NCI-H146 (cell line): ENCODE data around the gene SMCP.

Experiments used
- DNase-seq: peaks from one replicate; lab custom pipeline; 2025; lab: John Stamatoyannopoulos, UW

SMCP gene

GRCh38 chr1:152878042-152878441 is at the start of gene SMCP:
TSS of gene SMCP (plus strand) at chr1:152878322. CDS start at chr1:152884423, 6,101 bp downstream.
- DNase-seq: no peak

DNA sequence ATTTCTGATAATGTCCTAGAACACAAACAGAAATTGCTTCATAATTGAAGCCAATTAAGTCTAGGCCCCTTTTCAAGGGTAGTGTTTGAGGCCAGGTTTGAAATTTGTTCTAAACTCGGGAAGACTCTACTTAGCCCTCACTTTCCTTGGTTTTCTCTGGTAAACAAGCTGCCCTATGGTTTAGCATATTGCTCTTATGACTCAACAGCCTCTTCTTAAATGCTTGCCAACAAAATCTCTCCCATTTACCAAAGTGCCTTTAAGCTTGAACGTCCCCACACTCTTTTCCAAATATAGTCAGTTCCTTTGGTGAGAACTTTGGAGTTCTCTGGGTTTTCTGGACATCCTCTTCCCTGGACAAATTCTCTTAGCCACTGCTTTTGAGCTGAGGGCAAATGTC is 41.3 kb upstream of the SMCP start:
- no peak for DNase-seq

DNA sequence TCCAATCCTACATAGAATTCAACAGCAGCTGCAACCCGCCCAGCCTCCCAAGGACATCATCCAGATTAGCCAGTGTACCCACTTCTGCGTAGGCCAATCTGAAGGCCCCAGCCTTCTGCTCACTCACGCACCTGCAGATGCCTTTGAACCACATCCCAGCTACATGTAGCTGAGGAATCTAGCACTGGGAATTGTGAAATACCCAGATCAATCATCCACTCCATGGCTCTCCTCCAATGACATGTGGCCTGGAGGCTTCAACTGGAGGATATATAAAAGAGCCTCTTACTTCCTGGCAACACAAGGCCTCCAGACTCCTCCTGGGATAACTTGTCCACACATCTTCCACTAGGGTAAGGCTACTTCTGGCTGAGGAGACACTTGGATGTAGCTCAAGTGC is 35.6 kb upstream of the SMCP start, which contains the start of gene LCE6A:
LCE6A (plus strand) TSS at position 301 of the 400 bp plus-strand sequence. CDS start 665 bp downstream, outside the sequence.
- no peak for DNase-seq

GRCh38 chr1:152855661-152856060 is 22.5 kb upstream of the SMCP start:
- no peak for DNase-seq

DNA sequence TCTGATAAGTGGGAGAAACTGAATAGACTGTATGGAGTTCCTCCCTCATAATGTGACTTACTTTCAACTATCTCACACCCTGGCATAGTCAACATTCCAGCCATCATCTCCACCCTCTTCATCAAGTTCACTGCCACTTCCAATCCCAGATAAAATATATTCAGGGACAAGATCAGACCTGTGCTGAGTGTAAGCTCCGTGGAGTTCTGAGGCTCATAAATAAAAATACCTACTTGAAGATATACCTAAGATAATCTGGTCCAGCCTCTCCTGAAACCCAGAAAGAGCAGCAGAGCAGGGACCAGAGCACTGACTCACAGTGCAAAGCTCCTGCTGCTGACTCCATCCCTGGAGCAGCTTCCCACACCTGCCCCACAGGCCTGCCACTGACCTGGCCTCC is 20.1 kb upstream of the SMCP start:
- DNase-seq: no peak

GRCh38 chr1:152859696-152860095 is 18.4 kb upstream of the SMCP start, which contains the start of gene LCE7A:
TSS of gene LCE7A (plus strand) at chr1:152859996. CDS start at chr1:152860698, 702 bp downstream.
- DNase-seq: no peak

DNA sequence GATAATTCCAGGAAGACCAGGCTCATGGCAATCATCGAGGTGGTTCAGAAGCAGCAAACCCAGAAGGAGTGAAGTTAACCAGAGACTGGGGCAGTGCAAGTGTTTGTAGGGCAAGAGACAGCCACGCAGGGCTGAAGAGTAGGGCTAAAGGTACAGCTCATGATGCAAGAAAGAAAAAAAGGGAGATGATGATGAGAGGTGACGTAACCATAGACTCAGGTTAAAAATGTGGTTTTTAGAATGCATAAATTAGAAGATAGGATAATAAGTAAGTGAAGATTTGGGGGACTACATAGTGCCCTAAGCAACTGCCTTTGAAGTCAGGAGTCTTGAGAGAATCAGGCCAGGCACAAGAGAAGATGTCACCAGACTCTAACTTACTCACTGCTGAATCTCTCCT is 18.0 kb upstream of the SMCP start:
- no peak for DNase-seq

DNA sequence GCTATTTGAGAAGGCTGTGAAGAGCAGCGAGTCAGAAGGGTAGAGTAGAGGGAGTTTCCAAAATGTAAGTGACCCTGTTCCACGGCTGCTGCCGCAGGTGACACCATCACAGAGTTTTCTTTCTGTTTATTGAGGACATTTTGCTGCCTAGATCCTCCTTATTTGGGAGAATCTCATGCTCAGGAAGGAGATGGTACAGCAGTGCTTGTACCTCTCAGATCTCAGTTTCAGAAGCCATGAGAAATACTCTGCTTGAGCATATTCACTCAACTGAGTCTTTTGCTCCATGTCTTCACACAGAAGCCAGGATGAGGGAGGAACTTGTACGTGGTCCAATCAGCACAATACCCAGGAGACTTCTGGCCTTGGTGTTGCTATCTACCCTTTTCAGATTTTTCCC is 16.7 kb upstream of the SMCP start:
- DNase-seq: no peak

DNA sequence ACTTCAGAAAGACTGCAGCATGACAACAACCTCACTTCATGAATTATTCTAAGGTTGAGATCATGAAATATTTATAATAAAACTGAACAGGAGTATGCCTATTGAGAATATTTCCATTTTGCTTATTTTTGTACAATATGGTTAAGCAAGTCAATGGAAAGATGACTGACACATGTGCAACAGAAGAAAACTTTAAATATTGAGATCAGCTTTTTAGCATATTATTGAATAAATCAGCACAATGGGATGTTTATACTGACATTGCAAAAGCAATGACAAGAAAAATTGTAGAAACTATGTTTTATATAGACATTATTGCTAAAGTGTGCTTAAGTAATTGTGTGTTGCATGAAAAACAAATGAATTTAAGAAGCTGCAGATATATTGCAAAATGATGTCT is 13.7 kb upstream of the SMCP start:
- no peak for DNase-seq

DNA sequence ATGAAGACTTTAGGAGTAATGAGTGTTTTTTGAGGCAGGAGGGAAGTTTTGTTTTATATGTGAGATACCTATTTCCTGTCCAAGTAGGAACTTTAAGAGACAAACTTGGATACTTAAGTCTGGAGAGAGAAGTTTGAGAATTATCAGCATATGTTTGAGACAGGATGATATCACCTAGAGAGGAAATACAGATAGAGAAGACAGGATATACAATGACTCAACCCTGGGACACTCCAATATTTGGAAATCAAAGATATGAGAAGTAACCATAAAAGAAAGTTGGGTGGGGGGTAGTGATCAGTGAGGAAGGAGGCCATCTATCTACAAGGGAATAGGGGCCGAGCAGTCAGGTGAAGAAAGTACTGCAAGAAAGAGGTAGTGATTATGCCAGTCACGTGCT is 11.8 kb upstream of the SMCP start:
- DNase-seq: no peak

DNA sequence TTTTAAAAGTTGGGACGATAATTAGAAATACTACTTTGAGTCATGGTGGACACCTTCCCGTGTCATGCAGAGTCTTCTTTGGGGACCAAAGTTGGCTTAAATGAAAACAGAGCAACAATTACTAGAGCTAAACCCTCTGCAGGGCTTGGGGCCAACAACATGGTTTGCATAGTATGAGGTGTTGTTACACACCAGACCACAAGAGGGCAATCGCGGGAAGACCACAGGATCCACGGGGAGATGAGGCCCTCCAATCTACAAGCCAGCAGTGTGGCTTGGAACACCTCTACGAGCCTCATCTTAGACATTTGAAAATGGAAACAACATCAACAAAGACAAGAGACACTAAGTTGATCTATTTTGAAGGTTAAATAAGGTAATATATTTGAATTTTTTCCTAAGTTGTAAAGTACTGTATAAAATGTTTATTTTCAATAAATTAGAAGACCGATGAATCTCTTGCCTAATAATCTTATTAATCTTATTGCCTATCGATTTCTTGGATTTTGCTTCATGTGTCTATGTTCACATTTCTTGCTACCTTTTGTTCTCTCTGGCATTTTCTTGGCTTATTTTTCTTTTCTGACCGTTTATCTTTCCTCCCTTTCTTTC is 8.2 kb upstream of the SMCP start:
- DNase-seq: peak; percentile 54

DNA sequence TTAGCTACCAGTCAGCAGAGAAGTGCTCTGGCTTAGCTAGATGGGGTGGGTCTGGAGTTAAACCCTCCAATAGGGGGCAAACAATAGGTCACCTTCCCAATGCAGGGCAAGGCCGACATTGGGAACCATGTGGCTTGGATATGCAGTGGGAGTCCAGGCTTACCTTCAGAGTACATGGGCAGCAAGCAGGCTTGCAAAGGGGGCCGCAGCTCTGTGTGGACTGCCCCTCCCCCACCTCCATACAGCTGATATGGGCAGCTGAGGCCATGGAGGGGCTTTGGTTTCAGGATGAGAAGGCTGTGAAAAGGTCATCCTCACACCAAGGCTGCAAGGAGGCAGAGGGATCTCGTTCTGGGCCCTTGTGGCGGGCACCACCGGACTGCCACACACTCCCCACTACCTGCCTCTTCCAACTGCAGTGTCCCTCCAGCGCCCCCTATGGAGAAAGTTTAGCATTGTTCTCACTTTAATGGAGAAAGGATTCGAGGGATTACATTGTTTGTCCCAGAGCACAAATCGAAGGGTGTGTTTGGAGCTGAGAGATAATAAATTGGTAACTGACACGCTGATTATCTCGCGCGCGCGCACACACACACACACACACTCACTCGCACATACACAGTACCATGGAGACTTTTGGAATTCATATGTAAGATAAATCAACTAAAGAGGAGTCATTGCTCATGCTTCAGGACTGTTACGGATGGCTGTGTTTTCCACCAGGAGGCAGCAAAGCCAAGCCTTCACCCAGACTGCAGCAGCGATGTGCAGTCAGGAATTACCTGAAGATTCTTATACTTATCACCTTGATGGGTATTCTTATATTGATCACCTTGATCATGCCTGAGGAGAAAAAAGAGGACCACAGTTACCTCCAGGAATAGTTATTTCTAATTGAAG is 7.0 kb upstream of the SMCP start:
- DNase-seq: no peak

GRCh38 chr1:152871731-152872126 is 6.4 kb upstream of the SMCP start:
- no peak for DNase-seq

GRCh38 chr1:152873495-152873894 is 4.6 kb upstream of the SMCP start:
- no peak for DNase-seq

DNA sequence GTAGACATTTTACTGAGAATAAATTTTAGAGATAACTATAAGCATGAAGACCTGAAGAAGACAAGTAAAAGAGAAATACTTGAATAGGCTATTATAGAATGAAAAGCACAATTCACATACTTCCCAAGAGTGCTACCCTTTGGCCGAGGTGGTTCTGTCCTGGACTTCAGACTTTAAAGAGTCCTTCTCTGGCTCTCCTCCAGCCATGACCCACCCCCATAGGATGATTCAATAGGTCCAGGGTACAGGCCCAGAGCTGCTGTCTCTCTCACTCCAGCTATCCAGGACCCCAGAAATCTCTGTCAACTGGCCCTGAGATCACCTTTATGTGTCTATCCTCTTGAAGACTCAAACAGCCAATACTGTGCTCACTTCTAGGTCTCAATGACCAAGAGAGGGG is 1.3 kb upstream of the SMCP start:
- no peak for DNase-seq

- DNase-seq: no peak
Measured at GRCh38 chr1:152879559-152880198, 1.6 kb downstream of the SMCP start.

DNA sequence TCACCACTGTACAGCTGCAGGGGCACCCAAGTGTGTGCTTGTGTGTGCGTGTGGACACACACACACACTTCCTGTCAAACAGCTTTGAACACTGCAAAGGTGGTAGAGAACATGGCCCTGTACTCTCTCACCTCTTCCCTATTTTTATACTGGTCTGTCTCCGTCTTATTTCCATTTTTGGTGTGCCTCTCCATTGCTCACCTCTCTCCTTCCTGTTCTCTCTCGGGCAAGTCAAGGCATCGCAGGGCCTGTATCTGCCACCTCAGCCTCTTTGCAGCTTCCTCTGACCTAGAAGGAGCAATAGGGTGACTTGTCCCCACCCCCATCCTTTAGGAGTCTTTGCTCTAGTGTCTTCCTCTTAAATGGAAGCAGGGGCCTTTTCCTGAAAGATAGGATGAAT is 2.2 kb downstream of the SMCP start:
- DNase-seq: no peak

GRCh38 chr1:152880907-152881306 is 2.8 kb downstream of the SMCP start:
- DNase-seq: no peak

DNA sequence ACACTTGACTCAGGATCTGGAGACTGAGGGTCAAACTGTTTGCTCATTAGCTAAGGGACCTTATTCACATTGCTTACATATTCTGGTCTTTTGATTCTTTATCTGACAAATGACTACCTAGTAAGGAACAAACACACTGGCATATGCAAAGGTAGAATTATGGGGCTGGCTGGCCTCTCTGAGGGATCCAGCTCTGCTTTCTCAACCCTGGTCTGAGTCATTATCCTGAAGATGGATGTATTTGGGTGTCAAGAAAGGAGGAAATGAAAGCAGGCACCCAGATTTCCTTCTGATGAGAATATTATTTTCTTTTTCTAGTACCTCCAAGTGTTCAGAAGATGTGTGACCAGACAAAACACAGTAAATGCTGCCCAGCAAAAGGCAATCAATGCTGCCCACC is 6.0 kb downstream of the SMCP start:
- no peak for DNase-seq

DNA sequence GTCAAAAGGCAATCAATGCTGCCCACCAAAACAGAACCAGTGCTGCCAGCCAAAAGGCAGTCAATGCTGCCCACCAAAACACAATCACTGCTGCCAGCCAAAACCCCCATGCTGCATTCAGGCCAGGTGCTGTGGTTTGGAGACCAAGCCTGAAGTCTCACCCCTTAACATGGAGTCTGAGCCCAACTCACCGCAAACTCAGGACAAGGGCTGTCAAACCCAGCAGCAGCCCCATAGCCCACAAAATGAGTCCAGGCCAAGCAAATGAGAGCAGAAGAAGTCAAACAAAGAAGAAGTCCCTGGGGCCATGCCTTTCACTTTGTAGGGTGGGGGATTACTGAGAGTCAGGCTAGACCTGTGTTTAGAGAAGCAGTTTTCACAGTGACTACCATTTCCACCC is 6.4 kb downstream of the SMCP start:
- no peak for DNase-seq

DNA sequence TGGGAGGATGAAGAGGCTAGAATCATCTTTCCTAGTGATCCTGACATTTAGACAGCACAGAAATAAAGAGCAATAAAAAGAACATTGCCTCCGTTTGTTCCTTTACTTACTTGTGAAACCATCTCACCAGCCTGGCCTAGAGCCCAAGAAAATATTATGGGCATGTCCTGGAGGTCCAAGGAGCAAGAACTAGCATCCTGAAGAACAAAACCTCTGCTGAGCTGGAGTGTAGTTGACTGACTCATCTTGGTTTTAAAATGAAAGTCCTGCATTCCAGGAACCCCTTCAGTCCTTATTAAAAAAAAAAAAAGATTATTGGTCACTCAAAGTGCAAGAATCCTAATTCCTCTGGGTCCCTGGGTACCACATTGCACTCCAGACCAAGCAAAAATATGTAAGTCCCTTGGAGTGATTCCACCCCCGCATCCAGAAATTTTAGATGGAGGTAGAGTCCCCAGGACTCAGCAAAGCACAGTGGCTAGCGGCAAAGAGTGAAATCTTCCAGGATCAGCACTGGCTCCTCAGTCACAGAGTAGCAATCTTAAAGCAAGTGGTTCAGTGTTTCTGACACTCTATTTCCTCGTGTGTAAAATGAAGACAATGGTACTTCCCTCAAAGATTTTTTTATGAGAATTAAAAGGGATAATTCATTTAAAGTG is 7.0 kb downstream of the SMCP start:
- no peak for DNase-seq

DNA sequence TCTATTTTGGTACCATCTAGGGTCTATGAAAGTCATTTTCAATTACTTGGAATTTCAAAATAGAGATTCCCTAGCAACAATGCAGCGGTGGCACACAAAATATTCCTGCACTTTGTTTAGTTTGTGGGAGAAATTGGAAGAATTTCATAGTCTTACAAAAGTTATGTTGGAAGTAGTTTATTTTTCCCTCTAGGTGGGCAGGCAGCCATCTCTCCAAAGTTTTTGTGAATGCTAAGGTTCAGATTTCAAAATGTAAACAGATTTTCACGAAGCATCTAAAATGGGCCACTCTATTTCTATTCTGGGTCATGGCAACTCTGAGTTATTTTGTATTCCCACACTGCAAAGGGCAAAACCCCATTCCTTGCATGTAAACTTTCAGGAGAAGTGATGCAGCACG is 8.0 kb downstream of the SMCP start:
- no peak for DNase-seq
